Panc1 (cell line): ENCODE data around the gene EPHA6. TPM values are rescaled to one million over a fixed set of nuclear protein-coding genes. Genes with fewer than 3 reads are reported as not detected.

Source experiments
- ATAC-seq: fragments of 200-7000 bp; cut with Tn5 transposase; 2 replicates; pipeline ENCODE4 v1.9.1; 2020; ENCODE audit warnings: mild to moderate bottlenecking, moderate library complexity
- BruUV-seq: library from RNA; stranded (reverse); fragments of 400-500 nt; replicated peaks from 2 replicates; lab custom pipeline; 2021; lab: Mats Ljungman, UMichigan
- CTCF ChIA-PET: fragments of 300-600 bp; sonication (Branson Sonifier 250); formaldehyde crosslinking; loops from one replicate; lab custom pipeline; 2022; ENCODE audit warnings: antibody characterized with exemption; lab: Charles Lee
- POLR2A ChIA-PET: fragments of 300-600 bp; sonication (Branson Sonifier 250); formaldehyde crosslinking; loops from one replicate; lab custom pipeline; 2022; ENCODE audit warnings: antibody characterized with exemption; lab: Charles Lee
- DNase-seq: peaks from one replicate; pipeline ENCODE4 v3.0.0-alpha.2; 2010; ENCODE audit warnings: low read depth, low spot score
- H3K27ac ChIP-seq: 2 replicates; pipeline ENCODE4 v1.5.1; 2011; ENCODE audit warnings: mild to moderate bottlenecking, low read length, inconsistent platforms
- H3K27me3 ChIP-seq: fragments of 200-500 bp; sonication (Bioruptor generic); 2 replicates; pipeline ENCODE4 v1.6.0; 2014; ENCODE audit warnings: low read length, inconsistent platforms; ENCODE audit not compliant: control insufficient read depth, insufficient read depth
- H3K36me3 ChIP-seq: fragments of 200-500 bp; sonication (Bioruptor generic); 2 replicates; pipeline ENCODE4 v1.5.1; 2014; ENCODE audit warnings: inconsistent platforms, mild to moderate bottlenecking, low read length, moderate library complexity; ENCODE audit not compliant: control insufficient read depth, insufficient read depth
- H3K4me1 ChIP-seq: 2 replicates; pipeline ENCODE4 v1.5.1; 2011; ENCODE audit warnings: inconsistent platforms, mild to moderate bottlenecking, low read length, moderate library complexity; ENCODE audit not compliant: control insufficient read depth, insufficient read depth
- H3K4me3 ChIP-seq, 2 experiments: 2 replicates each; pipeline ENCODE4 v1.5.1; 2011 to 2012; ENCODE audit warnings: low read depth in 2 of 2, low read length in 2 of 2, mild to moderate bottlenecking in 2 of 2, inconsistent platforms in 1 of 2, moderate library complexity in 1 of 2
- H3K9me3 ChIP-seq: fragments of 200-500 bp; sonication (Bioruptor generic); 2 replicates; pipeline ENCODE4 v1.5.1; 2014; ENCODE audit warnings: low read depth, mild to moderate bottlenecking, inconsistent platforms, low read length, moderate library complexity; ENCODE audit not compliant: control insufficient read depth, insufficient read depth
- CTCF ChIP-seq: fragments of 450-650 bp; IDR thresholded peaks from 2 replicates; pipeline ENCODE4 v1.5.1; 2017; ENCODE audit warnings: mild to moderate bottlenecking
- POLR2AphosphoS5 ChIP-seq: IDR thresholded peaks from 2 replicates; pipeline ENCODE4 v1.6.1; 2012; ENCODE audit warnings: mild to moderate bottlenecking, low read depth, low read length, moderate library complexity
- REST ChIP-seq, 2 experiments: IDR thresholded peaks; 2 replicates each; pipeline ENCODE4 v1.6.1; 2011 to 2012; ENCODE audit warnings: low read depth in 2 of 2, control low read depth in 1 of 2, low read length in 1 of 2, mild to moderate bottlenecking in 1 of 2, moderate library complexity in 1 of 2; ENCODE audit not compliant: insufficient read depth in 1 of 2
- SIN3A ChIP-seq: IDR thresholded peaks from 2 replicates; pipeline ENCODE4 v1.6.1; 2012; ENCODE audit warnings: low read depth, mild to moderate bottlenecking, low read length, moderate library complexity, borderline replicate concordance; ENCODE audit not compliant: insufficient read depth
- TCF7L2 ChIP-seq: IDR thresholded peaks from 2 replicates; pipeline ENCODE4 v1.6.1; 2011; ENCODE audit warnings: mild to moderate bottlenecking, low read depth, low read length, inconsistent platforms
- in situ Hi-C: cut with HindIII; loops from 2 replicates; pipeline ENCODE4 v1.10.0; 2016; ENCODE audit warnings: low sequenced_read_pairs, low pct_unique_long_range_greater_than_20kb
- intact Hi-C: fragments of 100-400 bp; cut with micrococcal nuclease; formaldehyde crosslinking; loops from one replicate; pipeline ENCODE4 v1.10.0; 2022; ENCODE audit not compliant: unreplicated experiment
- total RNA-seq: library from RNA; stranded (reverse); gene quantifications from one replicate; pipeline ENCODE4 v1.2.1, GENCODE V29; 2021; ENCODE audit not compliant: unreplicated experiment

The EPHA6 gene
- total RNA-seq, 1 experiment from 2014 or later, result 0.57 TPM

DNA sequence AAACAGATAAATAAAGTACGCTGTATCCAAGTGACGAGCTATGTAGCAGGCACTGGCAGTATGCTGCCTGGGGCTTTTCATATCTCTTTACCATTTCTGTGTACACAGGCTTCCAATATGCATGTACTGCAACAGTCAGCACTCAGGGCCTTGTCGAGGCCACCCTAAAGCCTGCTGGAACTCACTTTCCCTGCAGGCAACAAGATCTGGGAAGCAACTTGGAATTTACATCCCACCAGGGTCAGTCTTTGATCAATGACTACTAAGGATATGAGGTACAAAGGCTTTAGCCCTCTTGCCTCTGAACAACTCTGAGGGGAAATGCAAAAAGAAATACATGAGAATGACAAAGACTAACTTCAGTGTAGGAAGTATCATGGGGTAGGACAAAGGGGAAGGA is 848.4 kb downstream of the EPHA6 start:
- ATAC-seq, result no peak

GRCh38 chr3:97665896-97666295 is 851.5 kb downstream of the EPHA6 start:
- Histone ChIP-seq H3K27ac (no peak overlapping the region), H3K4me1 (no peaks in the 10 kb centered on the region), H3K9me3 (no peaks in the 10 kb centered on the region), H3K36me3 (no peaks in the 10 kb centered on the region), H3K27me3 (no peaks in the 10 kb centered on the region), H3K4me3 (no peak overlapping the region)
- TF ChIP-seq TCF7L2, result no peak
- TF ChIP-seq CTCF, result no peak
- TF ChIP-seq SIN3A, result no peak
- no peak for TF ChIP-seq REST (IDR thresholded peaks at IDR 0.05; ENCODE audit: insufficient read depth in 1 of 2, low read depth in 2 of 2, low read length in 1 of 2)
- no peak for TF ChIP-seq POLR2AphosphoS5
- in situ Hi-C loops (no loop called here), intact Hi-C loops (no loop called here)
- CTCF ChIA-PET, result no interaction called here
- no TSS peak for BruUV-seq
- ATAC-seq (no peak), DNase-seq (no peak)
- POLR2A ChIA-PET, result no interaction called here

More for the DNA sequence above, 848.4 kb downstream of the EPHA6 start:
- Histone ChIP-seq H3K27me3 (no peaks in the 10 kb centered on the region), H3K36me3 (no peaks in the 10 kb centered on the region), H3K4me1 (no peaks in the 10 kb centered on the region), H3K4me3 (no peak overlapping the region), H3K9me3 (no peaks in the 10 kb centered on the region), H3K27ac (no peak overlapping the region)
- TF ChIP-seq REST (IDR thresholded peaks at IDR 0.05; ENCODE audit: insufficient read depth in 1 of 2, low read depth in 2 of 2, low read length in 1 of 2), result no peak
- no peak for TF ChIP-seq SIN3A
- TF ChIP-seq CTCF, result no peak
- no peak for TF ChIP-seq POLR2AphosphoS5
- ChIA-PET POLR2A (no interaction called here), CTCF (no interaction called here)
- no peak for DNase-seq
- intact Hi-C loops, result no loop called here
- BruUV-seq, result no TSS peak
- in situ Hi-C loops, result no loop called here
